OCI-LY7 (cell line): Measurements from ENCODE around the gene CEBPZOS.
"Not testable (repeated sequence)": the region's sequence is repeated elsewhere in the genome, so short reads cannot be mapped to it uniquely, and the experiment has no call there.

Experiments used
- EZH2phosphoT487 ChIP-seq: fragments of 200-600 bp; sonication (generic); IDR thresholded peaks from 2 replicates; pipeline ENCODE4 v1.6.1; 2018; ENCODE audit warnings: low read depth, borderline replicate concordance, mild to moderate bottlenecking, mixed run types, antibody characterized with exemption, low read length, moderate library complexity, mixed read lengths
- TF ChIP-seq, protein P1 (sequence below): fragments of 200-600 bp; sonication (generic); conservative IDR thresholded peaks from 2 replicates; pipeline ENCODE4 v1.5.1; 2014; ENCODE audit warnings: mild to moderate bottlenecking, antibody characterized with exemption, low read length, moderate library complexity, mixed read lengths

- not testable (repeated sequence) for TF ChIP-seq EZH2phosphoT487
- TF ChIP-seq, protein P1, sequence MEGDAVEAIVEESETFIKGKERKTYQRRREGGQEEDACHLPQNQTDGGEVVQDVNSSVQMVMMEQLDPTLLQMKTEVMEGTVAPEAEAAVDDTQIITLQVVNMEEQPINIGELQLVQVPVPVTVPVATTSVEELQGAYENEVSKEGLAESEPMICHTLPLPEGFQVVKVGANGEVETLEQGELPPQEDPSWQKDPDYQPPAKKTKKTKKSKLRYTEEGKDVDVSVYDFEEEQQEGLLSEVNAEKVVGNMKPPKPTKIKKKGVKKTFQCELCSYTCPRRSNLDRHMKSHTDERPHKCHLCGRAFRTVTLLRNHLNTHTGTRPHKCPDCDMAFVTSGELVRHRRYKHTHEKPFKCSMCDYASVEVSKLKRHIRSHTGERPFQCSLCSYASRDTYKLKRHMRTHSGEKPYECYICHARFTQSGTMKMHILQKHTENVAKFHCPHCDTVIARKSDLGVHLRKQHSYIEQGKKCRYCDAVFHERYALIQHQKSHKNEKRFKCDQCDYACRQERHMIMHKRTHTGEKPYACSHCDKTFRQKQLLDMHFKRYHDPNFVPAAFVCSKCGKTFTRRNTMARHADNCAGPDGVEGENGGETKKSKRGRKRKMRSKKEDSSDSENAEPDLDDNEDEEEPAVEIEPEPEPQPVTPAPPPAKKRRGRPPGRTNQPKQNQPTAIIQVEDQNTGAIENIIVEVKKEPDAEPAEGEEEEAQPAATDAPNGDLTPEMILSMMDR: not testable (repeated sequence)
Measured at GRCh38 chr2:37205071-37205661, 8.9 kb downstream of the CEBPZOS start.
